Activated effector memory CD4-positive, alpha-beta T cell treated with anti-CD3 and anti-CD28 coated beads, Interleukin-2, amount 50 U/mL, for 16 hours (primary cell): ENCODE measurements around the gene SFMBT2.
A peak's percentile ranks its signal among the peaks of the same experiment; 100 is the strongest.
"Not testable (repeated sequence)": the region's sequence is repeated elsewhere in the genome, so short reads cannot be mapped to it uniquely, and the experiment has no call there.

Source experiments
- DNase-seq: peaks from one replicate; pipeline ENCODE4 v3.0.0-alpha.2; 2020

Gene SFMBT2

DNA sequence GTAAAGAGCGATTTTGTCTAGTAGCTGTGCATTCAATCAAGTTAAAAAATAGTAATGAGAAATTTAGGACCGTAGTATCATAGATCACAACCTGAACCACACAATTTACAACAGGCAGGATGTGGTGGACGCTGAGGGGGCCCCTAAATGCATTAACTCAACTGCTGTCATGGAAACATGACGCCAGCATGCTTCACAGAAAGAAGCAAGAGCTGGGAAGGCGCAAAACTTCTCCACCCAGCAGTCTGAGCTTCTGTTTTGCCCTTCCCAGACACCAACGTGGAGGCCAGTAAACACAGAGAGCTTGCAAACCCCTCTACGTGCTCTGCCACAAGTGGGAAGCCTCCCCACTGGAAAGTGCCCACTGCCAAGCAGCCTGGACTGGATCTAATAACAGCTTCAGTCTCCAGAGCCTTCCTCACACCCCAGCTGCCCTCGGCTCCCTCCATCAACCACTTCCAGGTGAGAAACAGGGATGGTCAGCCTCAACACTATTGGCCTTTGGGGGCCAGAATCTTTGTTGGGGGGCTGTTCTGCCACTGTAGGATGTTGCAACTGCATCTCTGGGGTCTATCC, 151.8 kb downstream of the SFMBT2 start:
- DNase-seq, result peak; percentile 78

DNA sequence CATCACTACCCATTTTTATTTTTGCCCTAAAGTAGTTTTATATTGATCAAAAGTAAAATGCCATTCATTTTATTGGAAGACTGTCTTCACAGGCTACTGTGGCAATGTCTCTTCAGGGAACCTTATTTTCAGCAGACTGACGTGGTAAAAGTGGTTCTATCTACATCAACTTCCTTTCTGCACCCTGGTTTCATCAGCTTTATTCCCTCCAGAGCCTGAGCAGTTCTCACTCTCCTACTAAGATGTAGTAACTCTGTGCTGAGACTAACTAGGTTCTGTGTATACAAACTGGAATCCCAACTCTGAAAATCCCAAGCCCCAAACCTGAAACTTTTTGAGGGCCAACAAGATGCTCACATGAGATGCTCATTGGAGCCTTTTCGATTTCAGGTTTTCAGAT, 155.3 kb downstream of the SFMBT2 start:
- DNase-seq, result no peak

DNA sequence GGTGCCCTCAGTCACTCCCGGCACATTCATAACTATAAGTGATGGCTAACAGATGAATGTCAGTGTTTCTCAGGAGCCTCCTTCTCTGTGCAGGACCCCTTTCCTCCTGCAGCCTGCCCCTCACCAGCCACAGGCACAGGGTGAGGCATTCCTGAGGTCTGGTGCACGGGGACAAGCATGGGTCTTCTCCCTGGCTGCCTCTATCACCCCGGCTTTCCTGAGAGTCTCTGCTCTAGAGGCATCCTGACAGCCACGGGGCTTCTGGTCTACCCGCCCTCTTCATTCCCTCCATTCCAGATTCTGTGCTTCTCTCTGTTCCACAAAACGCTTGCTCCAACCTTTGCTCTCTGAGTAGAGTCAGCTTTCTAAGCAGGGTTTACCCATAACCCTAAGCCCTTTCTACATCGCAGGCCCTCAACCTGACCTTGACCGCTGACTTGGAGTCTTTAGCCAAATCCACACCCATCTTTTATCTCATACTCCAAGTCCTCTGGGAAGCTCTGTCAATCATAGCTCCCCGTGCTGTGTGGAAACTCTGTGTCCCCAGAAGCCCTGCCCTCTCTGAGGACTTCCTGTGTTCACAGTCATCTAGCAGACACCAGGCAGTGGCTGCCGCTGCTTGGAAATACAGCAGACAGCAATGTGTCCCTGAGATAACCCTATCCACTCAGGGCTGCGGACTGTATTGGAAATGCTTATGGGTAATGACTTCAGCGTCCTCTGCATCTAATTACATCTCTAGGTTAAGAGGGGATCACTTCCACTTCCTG, 159.0 kb downstream of the SFMBT2 start:
- DNase-seq, result no peak

DNA sequence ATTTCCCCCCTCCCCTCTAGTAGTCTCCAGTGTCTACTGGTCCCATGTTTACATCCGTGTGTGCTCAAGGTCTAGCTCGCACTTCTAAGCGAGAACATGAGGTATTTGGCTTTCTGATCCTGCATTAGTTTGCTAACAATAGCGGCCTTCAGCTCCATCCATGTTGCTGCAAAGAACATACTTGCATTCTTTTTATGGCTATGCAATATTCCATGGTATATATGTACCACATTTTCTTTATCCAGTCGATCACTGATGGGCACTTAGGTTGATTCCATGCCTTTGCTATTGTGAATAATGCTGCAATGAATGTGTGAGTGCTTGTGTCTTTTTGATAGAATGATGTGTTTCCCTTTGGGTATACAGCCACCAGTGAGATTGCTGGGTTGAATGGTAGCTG, 160.6 kb downstream of the SFMBT2 start:
- no peak for DNase-seq

DNA sequence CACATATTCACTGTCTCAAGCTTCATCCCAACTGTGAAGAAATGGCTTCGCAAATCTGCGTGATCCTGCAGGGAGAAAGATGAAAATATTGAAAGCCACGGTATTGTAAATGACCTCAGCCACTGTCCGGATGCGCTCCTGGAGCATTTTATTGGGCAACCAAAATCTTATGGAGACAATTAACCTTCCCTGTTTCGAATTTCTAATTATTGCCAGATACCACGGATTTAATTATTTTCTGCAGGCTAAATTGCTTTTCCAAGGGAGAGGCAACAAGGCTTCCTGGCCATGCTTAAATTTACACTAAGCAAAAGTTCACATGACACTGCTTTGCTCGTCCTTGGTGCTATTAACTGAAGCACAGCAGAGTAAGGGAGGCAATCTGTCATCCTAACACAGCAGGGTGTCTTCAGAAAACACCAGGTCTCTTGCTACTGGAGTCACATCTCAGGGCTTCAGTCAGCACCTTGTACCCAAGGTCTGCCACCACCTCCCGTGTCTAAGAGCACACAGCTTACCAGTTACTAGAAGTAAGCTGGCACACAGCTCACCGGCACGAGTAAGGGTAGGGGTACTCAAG, 162.2 kb downstream of the SFMBT2 start:
- DNase-seq, result no peak

DNA sequence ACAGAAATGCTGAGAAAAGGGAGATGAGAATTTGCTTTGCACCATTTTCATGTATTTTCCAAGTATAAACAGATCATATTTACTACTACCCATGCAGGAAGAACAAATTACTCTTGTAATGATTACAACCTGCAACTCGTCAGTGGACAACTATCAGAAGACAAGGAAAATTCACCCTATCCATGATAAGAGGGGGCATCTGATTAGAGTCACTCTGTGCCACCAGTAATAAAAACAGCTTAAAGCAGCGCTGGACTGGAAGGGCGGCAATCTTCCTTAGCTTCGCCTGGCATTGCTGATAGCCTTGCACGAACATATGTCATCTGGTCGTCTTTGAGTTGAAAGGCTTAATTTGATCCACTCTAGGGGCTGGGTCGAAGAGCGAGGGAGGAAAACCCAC, 162.7 kb downstream of the SFMBT2 start:
- no peak for DNase-seq

DNA sequence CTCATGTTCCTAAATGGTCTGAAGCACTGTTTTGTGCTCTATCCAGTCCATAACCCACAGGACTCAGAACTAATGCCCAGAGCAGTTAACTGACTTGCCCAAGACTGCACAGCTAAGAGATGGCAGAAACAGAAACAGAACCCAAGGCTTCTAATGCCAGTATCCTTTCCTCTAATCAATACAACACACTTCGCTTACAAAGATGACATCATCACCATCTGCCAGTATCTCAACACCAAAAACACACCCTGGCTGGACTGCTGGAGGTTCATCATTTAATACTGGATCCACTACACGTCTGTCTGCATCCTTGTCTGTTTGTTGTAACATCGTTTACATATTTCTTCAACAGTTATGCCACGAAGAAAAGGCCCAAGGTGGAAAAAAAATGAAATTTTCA, 165.3 kb downstream of the SFMBT2 start:
- no peak for DNase-seq

DNA sequence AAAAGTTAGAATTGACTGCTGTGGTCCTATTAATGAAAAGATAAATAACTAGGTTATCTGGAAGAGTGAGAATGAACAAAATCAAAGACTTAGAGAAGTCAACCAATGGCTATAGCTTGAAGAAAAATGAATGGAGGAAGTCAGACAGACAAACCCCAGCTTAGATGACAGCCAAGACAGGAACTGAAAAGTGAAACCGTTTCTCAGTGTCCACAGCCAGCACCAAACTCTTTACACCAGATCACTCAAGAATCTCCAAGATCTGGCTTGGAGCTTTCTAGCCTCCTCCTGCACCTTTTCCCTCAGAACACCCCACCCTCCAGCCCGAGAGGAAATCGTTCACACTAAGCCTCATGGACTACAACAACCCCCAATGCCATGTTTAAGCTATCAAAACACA, 167.0 kb downstream of the SFMBT2 start:
- DNase-seq, result no peak

DNA sequence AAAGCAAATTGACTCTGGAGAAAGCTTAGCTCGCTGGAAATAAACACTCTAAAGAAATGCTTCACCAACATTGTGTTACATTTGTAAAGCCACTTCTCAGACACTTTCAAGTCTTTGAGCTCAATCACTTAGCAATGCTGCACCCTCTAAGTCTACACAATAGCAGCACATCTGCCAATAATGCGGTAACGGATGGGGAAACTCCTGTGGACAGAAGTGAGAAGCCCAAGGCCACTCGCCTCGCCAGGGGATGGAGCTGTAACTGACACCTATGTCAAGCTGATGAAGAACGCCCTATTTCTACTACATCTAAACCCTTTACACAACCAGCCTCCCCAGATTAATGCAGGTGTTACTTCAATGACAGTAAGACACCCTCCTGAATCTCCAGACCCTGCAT, 167.7 kb downstream of the SFMBT2 start:
- no peak for DNase-seq

DNA sequence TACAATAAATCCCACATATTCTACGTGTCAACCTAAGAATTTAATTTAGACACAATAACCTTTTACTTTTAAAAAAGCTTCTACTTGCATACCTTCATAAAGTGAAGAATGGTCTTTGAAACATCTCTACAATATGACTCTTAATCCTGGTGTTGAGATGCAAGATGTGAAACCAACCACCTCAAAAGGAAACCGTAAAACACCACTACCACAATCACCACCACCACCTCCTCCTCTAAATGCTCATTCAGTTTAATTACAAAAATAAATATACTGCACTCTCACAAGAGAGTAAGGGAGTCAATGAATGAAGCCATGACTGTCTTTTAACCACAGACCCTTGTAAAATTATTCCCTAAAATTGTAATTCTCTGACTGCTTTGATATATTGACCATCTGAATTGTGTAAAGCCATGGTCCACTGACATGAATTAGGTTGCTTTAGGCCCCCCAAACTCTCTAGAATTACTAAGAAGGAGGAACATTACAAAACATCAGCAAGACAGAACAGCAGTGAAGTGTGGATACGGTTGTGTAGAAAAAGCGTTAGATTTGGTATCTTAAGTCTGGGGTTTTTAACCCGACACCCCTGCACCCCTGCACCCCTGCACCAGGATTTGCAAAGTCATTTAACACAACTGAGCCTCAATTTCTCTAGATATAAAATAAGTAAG, 171.4 kb downstream of the SFMBT2 start:
- no peak for DNase-seq

DNA sequence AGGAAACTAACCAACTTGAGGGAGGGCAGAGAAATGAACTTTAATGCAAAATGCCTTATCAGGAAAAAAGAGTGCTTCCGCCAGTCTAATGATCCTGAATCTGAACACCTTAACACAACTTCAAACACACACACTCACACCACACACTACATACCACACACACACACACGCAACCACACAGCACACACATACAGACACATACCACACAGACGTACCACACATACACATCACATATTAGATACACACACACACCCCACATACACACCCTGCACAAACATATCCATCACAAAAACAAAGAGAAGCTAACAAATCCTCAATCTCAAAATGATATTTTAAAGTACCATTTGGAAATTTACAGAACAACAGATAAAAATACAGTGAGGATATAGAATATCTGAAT, 175.5 kb downstream of the SFMBT2 start:
- DNase-seq, result no peak

DNA sequence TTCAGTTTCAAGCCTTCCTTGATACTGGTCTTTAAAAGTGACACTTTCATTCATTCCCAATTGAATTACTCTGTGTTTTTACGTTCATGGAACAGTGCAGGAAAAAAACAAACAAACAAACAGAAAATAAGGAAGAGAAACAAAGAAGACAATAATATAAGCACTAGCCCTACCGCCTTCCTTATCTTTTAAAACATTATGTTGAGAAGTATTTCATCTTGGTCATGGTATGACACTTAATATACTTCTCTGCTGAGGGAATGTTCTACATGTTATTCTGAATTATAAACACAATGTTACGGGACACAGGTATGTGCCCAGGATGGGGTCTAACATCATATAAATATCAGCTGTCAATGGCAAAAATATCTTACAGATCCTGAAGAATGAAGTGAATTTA, 176.7 kb downstream of the SFMBT2 start:
- no peak for DNase-seq

DNA sequence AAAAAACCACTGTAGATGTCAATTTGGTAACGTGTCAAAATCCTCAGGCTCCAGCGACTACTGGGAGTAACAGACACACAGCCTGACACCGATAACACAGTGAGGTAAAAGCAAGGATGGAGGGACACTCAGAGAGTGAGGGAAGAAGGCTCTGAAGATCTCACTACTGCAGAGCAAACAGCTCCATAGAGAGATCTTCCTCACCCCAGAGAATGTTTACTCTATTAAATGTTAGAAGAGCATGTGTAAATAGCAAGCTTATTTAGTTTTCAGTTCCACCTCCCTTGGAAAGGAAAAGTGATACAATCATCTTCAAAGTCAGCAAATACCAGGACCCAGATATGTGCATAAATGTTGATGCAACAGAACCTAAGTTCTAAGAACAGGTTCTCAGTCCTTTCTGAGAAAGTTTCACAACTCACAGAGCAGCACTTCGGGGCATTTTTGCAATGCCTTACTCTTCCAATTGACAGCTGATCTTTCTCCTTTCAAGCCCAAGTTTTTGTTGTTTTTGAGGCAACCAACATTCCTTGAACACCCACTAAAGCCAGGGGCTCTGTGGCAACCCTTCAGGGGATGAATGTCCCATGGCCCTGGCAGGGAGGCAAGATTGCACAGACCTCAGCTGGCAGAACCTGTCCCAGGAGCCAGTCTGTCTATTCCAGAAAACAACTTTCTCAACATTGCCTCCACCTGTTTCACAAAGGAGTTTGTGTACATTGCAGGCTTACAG, 177.4 kb downstream of the SFMBT2 start:
- DNase-seq, result no peak

DNA sequence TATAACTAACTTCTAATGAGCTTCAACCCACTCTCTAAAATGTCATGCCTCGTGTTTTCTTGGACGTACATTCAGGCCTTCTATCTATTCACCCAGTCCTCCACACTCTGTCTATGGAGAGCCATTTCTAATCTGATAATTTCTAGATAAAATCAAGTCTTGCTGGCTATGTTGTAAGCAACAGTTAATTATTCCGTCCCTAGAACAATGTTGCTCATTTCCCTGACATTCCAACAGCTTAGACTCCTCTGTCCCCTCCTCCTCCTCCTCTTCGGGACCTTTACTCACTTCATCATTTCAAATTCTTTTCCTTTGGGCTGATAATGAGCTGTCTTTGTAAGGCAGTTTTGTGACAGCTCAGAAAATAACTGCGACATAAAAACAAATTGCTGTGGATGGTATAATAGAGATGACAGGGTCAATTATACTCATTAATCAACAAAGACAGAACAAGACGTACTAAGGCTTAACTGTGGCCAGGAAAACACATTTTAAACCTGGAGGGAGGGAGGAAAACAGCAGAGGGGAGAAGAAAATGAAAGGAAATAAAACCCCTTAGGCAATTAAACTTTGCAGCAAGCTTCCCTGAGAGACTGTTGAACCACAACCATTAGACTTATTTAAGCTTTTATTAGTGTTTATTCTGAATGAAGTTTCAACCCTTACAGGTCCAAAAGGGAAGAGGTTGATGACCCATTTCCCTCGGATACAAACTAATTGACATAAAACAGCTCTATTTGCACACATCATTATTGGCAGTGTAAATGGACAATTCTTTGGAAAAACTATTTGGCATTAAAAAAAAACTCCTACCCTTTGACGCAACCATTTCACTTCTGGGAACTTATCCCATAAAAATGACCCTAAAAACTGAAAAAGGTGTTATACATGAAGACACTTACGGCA, 179.1 kb downstream of the SFMBT2 start:
- no peak for DNase-seq

DNA sequence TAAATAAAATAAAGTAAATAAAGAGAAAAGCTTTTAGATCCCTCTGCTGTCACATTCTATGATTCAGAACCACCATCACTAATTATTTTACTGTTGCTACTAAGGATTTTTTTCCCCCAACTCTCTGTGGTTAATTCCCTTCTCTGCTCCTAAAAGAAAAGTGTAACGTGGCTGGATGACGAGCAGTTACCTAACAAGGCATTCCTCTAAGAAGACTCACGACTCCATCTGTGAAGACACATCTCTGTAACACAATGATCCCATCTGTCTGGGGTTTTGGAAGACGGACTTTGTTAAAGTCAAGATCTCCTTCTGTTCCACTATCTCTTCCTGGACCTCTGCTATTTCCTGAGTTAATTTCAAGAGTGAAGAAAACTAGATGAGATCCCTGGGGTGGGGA, 179.9 kb downstream of the SFMBT2 start:
- no peak for DNase-seq

DNA sequence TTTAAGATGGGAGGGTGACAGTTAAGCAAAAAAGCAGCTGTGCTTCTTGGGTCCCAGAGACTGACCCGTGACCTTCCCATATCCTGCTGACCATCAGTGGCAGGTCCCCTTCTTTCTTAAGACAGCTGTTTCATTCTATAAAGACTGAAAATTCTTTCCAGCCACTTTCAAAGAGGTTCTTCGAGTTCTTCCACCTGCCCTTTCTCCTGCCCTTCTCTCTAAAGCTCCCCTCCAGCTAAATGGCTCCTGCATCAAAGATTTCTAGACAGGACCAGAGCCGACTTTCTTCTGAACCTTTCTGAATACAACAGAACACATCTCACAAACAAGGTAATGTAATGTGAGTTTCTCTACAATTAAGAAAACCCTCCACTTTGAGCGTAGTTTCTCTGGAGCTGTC, 180.8 kb downstream of the SFMBT2 start:
- DNase-seq, result no peak

DNA sequence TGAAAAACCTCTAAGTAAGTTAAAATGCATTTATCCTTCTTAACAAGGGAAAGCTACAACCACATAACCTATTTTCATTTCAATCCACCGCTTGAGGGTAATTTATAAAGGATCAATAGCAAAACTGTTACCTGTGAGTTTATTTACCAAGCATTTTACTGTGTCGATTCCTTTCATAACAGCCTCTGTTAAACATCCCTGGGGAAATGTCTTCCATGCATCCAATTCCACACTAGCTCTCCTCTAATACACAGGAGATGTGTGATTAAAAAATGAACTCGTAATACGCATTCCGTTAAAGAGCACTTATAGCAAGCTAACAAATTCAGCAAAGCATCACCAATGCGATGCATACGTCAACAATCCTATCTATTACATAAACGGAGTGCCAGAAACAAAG, 185.7 kb downstream of the SFMBT2 start:
- no peak for DNase-seq

DNA sequence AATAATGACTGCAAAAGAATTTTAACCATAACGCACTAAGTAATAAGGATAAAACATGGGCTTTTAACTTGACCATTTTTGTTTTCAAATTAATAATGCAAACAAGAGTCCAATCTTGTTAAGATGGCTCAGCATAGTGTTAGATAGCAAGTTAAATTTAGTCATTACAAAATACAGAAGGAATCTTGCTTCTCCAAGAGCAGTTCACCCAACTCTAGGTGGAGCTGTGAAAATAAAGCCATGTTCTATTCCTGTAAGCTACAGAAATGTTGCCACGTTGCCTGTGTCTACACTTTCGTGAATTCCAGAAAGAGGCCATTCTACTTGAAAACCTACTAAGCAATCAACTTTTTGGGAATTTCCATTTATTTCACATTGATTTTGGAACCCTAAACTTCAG, 191.9 kb downstream of the SFMBT2 start:
- no peak for DNase-seq

DNA sequence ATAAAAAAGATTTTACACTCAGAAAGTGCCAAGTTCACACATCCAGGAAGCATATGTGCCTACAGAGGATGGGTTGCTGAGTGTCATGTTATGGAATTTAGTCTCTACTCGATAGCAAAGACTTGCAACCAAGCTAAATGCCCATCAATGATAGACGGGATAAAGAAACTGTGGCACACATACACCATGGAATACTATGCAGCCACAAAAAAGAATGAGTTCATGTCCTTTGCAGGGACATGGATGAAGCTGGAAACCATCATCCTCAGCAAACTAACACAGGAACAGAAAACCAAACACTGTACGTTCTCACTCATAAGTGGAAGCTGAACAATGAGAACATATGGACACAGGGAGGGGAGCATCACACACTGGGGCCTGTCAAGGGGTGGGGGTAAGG, 198.1 kb downstream of the SFMBT2 start:
- DNase-seq, result not testable (repeated sequence)

DNA sequence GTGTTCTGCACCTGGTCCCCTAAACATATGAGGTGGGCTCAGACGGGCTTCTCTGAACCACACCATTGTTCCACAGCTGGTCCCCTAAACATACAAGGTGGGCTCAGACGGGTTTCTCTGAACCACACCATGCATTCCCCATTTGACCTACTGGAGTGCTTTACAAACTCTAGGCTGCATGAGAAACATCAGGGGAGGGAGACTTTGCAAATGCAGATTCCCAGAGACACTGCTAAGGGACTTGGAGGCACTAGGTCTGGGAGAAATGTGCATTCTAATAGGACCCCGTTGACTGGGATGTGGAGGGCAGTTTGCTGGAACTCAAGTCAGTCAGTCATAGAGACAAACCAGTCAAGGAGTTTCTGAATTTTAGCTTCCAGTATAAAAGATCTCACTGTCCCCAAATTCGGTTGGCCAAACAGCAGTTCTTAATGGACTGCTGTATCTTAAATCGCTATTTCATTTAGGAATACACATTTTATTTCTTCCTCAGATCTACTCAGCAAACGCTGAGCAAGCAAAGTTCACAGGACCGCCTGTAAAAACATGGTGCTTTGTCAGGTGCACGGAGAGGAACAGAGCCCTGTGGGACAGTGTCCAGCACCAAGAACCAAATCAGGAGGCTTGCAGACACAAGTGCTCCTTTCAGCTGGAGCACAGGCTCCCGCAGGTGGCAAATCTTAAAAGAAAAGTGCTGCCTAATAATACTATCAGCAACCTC, 198.8 kb downstream of the SFMBT2 start:
- no peak for DNase-seq

DNA sequence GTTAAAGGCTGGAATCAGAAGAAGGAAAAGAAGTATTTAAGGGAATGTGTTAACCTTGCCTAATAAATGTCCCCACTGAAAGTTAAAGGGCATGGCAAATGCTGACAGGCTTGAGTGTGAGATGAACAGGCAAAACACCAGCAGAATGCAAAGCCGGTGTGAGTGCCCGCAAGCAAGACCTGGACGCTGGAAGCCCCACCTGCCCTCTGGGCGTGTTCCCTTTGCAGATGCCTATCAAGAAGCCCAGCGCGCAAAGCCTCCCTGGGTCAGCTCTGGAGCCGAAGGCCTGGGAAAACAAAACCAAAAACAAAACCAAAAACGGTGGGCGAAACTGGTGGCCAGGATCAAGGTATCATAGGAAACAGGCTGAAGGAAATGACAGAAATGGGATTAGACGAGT, 200.3 kb downstream of the SFMBT2 start:
- DNase-seq, result no peak

DNA sequence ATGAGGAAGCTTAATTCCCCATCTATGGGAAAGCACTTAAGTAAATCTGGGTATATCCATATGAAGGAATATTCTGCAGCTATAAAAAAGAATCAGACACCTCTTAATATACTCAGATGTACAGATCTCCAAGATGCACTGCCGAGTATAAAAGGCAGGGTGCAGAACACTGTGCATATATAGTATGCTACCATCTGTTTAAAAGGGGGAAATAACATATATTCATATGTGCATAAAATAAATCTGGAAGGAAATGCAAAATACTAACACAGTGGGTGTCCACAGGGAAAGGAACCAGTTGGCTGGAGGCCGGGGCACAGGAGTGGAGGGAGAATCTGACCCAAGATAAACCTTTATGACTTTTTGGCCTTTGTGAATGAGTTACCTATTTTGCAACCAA, 201.4 kb downstream of the SFMBT2 start:
- DNase-seq, result no peak
